Activated B cell treated with CpG ODN at 0.5 μM for 24 hours (primary cell): ENCODE data around the gene NUP50. TPM values are rescaled to one million over a fixed set of nuclear protein-coding genes. Genes with fewer than 3 reads are reported as not detected.
A peak's percentile ranks its signal among the peaks of the same experiment; 100 is the strongest.

Source experiments
- ATAC-seq: fragments of 200-7000 bp; cut with Tn5 transposase; one replicate; pipeline ENCODE4 v1.10.0; 2021; ENCODE audit warnings: low read depth, mild to moderate bottlenecking, moderate library complexity
- CTCF ChIA-PET: fragments of 350-600 bp; sonication (Branson Sonifier 250); formaldehyde crosslinking; loops from one replicate; lab custom pipeline; 2021; ENCODE audit warnings: antibody characterized with exemption; lab: Charles Lee
- POLR2A ChIA-PET: fragments of 350-600 bp; sonication (Branson Sonifier 250); formaldehyde crosslinking; loops from one replicate; lab custom pipeline; 2021; ENCODE audit warnings: antibody characterized with exemption; lab: Charles Lee
- DNase-seq: peaks from one replicate; pipeline ENCODE4 v3.0.0; 2022
- H3K27ac Mint-ChIP-seq: one replicate; pipeline ENCODE4 v1.8.0; 2020; ENCODE audit warnings: mixed read lengths
- H3K27me3 Mint-ChIP-seq: one replicate; pipeline ENCODE4 v1.8.0; 2021; ENCODE audit warnings: mixed read lengths
- H3K36me3 Mint-ChIP-seq: one replicate; pipeline ENCODE4 v1.8.0; 2021; ENCODE audit warnings: low read depth, mixed read lengths
- H3K4me1 Mint-ChIP-seq: one replicate; pipeline ENCODE4 v1.8.0; 2021; ENCODE audit warnings: mixed read lengths
- H3K4me3 Mint-ChIP-seq: one replicate; pipeline ENCODE4 v1.8.0; 2020; ENCODE audit warnings: mild to moderate bottlenecking, mixed read lengths
- H3K9me3 Mint-ChIP-seq: one replicate; pipeline ENCODE4 v1.8.0; 2020; ENCODE audit warnings: mixed read lengths
- intact Hi-C: fragments of 100-400 bp; cut with micrococcal nuclease; formaldehyde crosslinking; loops from one replicate; pipeline ENCODE4 v1.15.1; 2024
- total RNA-seq: library from RNA; stranded (reverse); gene quantifications from 2 replicates; pipeline ENCODE4 v1.2.3, GENCODE V29; 2022
- TF ChIP-seq, protein P1 (sequence below): fragments of 200-600 bp; IDR thresholded peaks from one replicate; pipeline ENCODE4 v1.8.0; 2022; ENCODE audit warnings: antibody characterized with exemption, mild to moderate bottlenecking

NUP50 gene
- total RNA-seq, 1 donor from 2014 or later: 112 TPM

- Mint-ChIP-seq H3K4me1 (peaks cover 85% of the 10 kb centered on the region), H3K27ac (peak overlapping the region; percentile 88), H3K36me3 (peaks cover 21% of the 10 kb centered on the region), H3K27me3 (no peaks in the 10 kb centered on the region), H3K9me3 (no peaks in the 10 kb centered on the region), H3K4me3 (peak overlapping the region; percentile 70)
- TF ChIP-seq, protein P1, sequence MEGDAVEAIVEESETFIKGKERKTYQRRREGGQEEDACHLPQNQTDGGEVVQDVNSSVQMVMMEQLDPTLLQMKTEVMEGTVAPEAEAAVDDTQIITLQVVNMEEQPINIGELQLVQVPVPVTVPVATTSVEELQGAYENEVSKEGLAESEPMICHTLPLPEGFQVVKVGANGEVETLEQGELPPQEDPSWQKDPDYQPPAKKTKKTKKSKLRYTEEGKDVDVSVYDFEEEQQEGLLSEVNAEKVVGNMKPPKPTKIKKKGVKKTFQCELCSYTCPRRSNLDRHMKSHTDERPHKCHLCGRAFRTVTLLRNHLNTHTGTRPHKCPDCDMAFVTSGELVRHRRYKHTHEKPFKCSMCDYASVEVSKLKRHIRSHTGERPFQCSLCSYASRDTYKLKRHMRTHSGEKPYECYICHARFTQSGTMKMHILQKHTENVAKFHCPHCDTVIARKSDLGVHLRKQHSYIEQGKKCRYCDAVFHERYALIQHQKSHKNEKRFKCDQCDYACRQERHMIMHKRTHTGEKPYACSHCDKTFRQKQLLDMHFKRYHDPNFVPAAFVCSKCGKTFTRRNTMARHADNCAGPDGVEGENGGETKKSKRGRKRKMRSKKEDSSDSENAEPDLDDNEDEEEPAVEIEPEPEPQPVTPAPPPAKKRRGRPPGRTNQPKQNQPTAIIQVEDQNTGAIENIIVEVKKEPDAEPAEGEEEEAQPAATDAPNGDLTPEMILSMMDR: no peak
- peak; percentile 18 for ATAC-seq
- DNase-seq: peak; percentile 34
- intact Hi-C loops: loop anchor here (1.0 to 2.0 kb wide), 2 partner anchors 17 to 27 kb away; no protein-coding TSS in a partner anchor
- POLR2A ChIA-PET: interaction anchor here (0.9 to 3.0 kb wide), 8 partner anchors 9 to 72 kb away, joined by 3 to 27 read pairs (median 7); partner anchors contain the start of gene NUP50
- CTCF ChIA-PET: interaction anchor here (1.0 to 2.0 kb wide), 6 partner anchors 10 to 202 kb away, joined by 4 to 6 read pairs (median 4); partner anchors contain the start of gene NUP50
Observed at GRCh38 chr22:45235851-45236342, 72.2 kb downstream of the NUP50 start.

DNA sequence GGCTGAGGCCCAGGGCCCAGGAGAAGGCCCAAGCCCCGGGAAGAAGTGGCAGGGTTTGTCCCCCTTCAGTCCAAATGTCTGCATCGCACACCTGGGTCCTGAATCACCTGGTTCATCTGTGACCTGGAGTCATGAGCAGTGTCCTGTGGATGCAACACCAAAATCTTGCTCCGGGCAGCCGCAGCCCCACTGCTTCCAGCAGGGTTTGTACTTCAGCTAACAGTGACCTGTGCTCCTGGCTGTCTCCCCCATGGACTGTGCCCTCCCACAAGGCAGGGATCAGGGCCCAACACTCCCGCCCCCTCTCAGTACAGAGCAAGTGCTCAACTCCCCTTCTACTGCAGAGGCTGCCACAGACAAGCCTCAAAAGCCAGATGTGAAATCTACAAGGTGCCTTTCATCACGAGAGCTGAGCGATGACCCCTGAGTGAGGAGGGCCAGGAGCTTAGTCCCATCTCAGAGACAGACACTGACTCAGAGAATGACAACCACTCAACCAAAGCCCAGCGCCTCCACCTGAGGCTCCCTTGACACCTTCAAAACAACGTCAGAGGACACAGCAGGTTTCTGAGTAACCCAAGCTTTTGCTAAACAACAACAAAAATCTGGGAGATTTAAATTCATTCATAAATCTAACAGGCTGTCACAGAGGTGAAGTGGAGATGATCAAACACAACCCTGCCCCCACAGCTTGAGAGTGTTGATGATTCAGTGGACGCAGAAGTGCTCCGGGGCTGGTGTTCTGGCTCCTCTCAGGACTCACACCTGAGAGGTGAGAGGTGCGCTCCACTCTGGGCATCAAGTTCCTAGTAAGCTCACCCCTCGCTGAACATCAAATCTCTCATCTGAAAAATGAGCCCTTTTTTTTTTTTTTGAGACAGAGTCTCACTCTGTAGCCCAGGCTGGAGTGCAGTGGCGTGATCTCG lies 73.6 kb downstream of the NUP50 start:
- TF ChIP-seq, protein P1: no peak
- POLR2A ChIA-PET: interaction anchor here (1.1 to 3.0 kb wide), 5 partner anchors 9 to 74 kb away, joined by 3 to 20 read pairs (median 3); partner anchors contain the start of gene NUP50
- Mint-ChIP-seq H3K36me3 (peaks cover 18% of the 10 kb centered on the region), H3K4me1 (peaks cover 85% of the 10 kb centered on the region), H3K27ac (peak overlapping the region; percentile 59), H3K4me3 (peak overlapping the region; percentile 24), H3K9me3 (no peaks in the 10 kb centered on the region), H3K27me3 (no peaks in the 10 kb centered on the region)
- ATAC-seq (no peak), DNase-seq (no peak)
- intact Hi-C loops: no loop called here
- CTCF ChIA-PET: interaction anchor here (0.8 to 1.7 kb wide), 2 partner anchors 8 to 25 kb away, joined by 3 to 4 read pairs; no protein-coding TSS in a partner anchor

Other genes starting within 250 kb of the NUP50 start
- not detected in 2 replicates for gene PHF21B, start 153.9 kb upstream of the NUP50 start, total RNA-seq
- 39.5 and 42.2 TPM in 2 replicates for gene KIAA0930, start 77.0 kb downstream of the NUP50 start, total RNA-seq
- gene UPK3A, start 121.0 kb downstream of the NUP50 start, total RNA-seq: 1.4 and 1.6 TPM in 2 replicates
- gene FAM118A, start 146.0 kb downstream of the NUP50 start, total RNA-seq: 49.7 and 59.3 TPM in 2 replicates
- gene SMC1B, start 249.7 kb downstream of the NUP50 start, total RNA-seq: 0.13 TPM in 1 of 2 replicates, not detected in the other
- 0.31 and 0.32 TPM in 2 replicates for gene RIBC2, start 249.8 kb downstream of the NUP50 start, total RNA-seq